H1 (cell line): ENCODE results near the gene P3H4. TPM values are rescaled to one million over a fixed set of nuclear protein-coding genes. Genes with fewer than 3 reads are reported as not detected.

Experiments used
- CTCF ChIA-PET: fragments of 300-600 bp; sonication (Branson Sonifier 250); formaldehyde crosslinking; loops from one replicate; lab custom pipeline; 2021; ENCODE audit not compliant: partially characterized antibody; lab: Charles Lee
- POLR2A ChIA-PET: fragments of 300-600 bp; sonication (Branson Sonifier 250); formaldehyde crosslinking; loops from one replicate; lab custom pipeline; 2021; ENCODE audit warnings: inconsistent platforms; ENCODE audit not compliant: partially characterized antibody; lab: Charles Lee
- DNase-seq, 2 experiments: peaks; one replicate each; pipeline versions ENCODE4 v3.0.0 to v3.0.0-alpha.2; 2010 to 2022; ENCODE audit warnings: low spot score in 2 of 2, low read depth in 1 of 2, mixed read lengths in 1 of 2
- FAIRE-seq: peaks from 2 replicates; lab custom pipeline; 2011; peaks lifted over from hg19 to GRCh38; lab: Jason Lieb, UNC
- H2AFZ ChIP-seq: 2 replicates; pipeline ENCODE4 v1.8.1; 2012; ENCODE audit warnings: low read length, inconsistent platforms
- H2AK5ac ChIP-seq: 2 replicates; pipeline ENCODE4 v1.6.1; 2013; ENCODE audit warnings: low read depth, low read length
- H2BK120ac ChIP-seq: replicated peaks from 2 replicates; pipeline ENCODE3; 2013; ENCODE audit warnings: low read depth, low read length, inconsistent platforms
- H2BK12ac ChIP-seq: 2 replicates; pipeline ENCODE4 v1.6.1; 2013; ENCODE audit warnings: low read depth, low read length
- H2BK15ac ChIP-seq: 2 replicates; pipeline ENCODE4 v1.6.1; 2013; ENCODE audit warnings: low read length
- H2BK20ac ChIP-seq: 2 replicates; pipeline ENCODE4 v1.6.1; 2013; ENCODE audit warnings: low read length
- H2BK5ac ChIP-seq: 2 replicates; pipeline ENCODE4 v1.6.1; 2013; ENCODE audit warnings: low read depth, low read length
- H3K14ac ChIP-seq: 2 replicates; pipeline ENCODE4 v1.6.1; 2013; ENCODE audit warnings: inconsistent platforms; ENCODE audit not compliant: insufficient read length
- H3K18ac ChIP-seq: 2 replicates; pipeline ENCODE4 v1.6.1; 2013; ENCODE audit warnings: low read length; ENCODE audit errors: extremely low read depth
- H3K23ac ChIP-seq: 2 replicates; pipeline ENCODE4 v1.6.1; 2013; ENCODE audit warnings: inconsistent platforms; ENCODE audit not compliant: insufficient read length
- H3K23me2 ChIP-seq: 2 replicates; pipeline ENCODE4 v1.6.1; 2013; ENCODE audit warnings: low read depth, low read length
- H3K27ac ChIP-seq: 2 replicates; pipeline ENCODE4 v1.6.1; 2011; ENCODE audit warnings: low read depth, low read length, inconsistent platforms
- H3K27me3 ChIP-seq, 4 experiments: replicated peaks in 1 of 4; 1 replicate in 1 of 4; 2 replicates in 3 of 4; pipeline versions ENCODE4 v1.6.1 to v1.8.1; 2011 to 2013; ENCODE audit warnings: low read length in 3 of 4, mild to moderate bottlenecking in 3 of 4, inconsistent platforms in 2 of 4, mixed read lengths in 2 of 4, moderate library complexity in 1 of 4; ENCODE audit not compliant: control insufficient read depth in 3 of 4, insufficient read depth in 3 of 4; ENCODE audit errors: extremely low read depth in 1 of 4
- H3K36me3 ChIP-seq, 4 experiments: 2 replicates each; pipeline versions ENCODE4 v1.6.1 to v1.8.1; 2011 to 2013; ENCODE audit warnings: mild to moderate bottlenecking in 4 of 4, low read length in 3 of 4, moderate library complexity in 2 of 4, control low read depth in 1 of 4, inconsistent platforms in 1 of 4; ENCODE audit not compliant: insufficient read depth in 4 of 4, control insufficient read depth in 2 of 4
- H3K4ac ChIP-seq: replicated peaks from 2 replicates; pipeline ENCODE3; 2013; ENCODE audit warnings: low read length, low read depth, mixed read lengths, inconsistent platforms; ENCODE audit not compliant: insufficient read length
- H3K4me1 ChIP-seq, 4 experiments: replicated peaks in 1 of 4; 1 replicate in 1 of 4; 2 replicates in 3 of 4; pipeline versions ENCODE4 v1.6.1 to v1.8.1; 2011 to 2013; ENCODE audit warnings: low read length in 3 of 4, inconsistent platforms in 2 of 4, mixed read lengths in 1 of 4; ENCODE audit not compliant: insufficient read depth in 4 of 4, control insufficient read depth in 3 of 4
- H3K4me2 ChIP-seq, 2 experiments: 2 replicates each; pipeline versions ENCODE4 v1.6.1 to v1.8.1; 2011 to 2013; ENCODE audit warnings: low read depth in 2 of 2, low read length in 2 of 2, control low read depth in 1 of 2, inconsistent platforms in 1 of 2, mild to moderate bottlenecking in 1 of 2; ENCODE audit not compliant: insufficient read depth in 1 of 2
- H3K4me3 ChIP-seq, 4 experiments: fragments of 200-600, 300-600 bp in 1 of 4; sonication (generic), shearing (Covaris generic), sonication (Bioruptor Twin) in 1 of 4; 2 replicates each; pipeline versions ENCODE4 v1.5.1 to v1.8.1; 2011 to 2016; ENCODE audit warnings: low read length in 4 of 4, low read depth in 3 of 4, control low read depth in 2 of 4, inconsistent platforms in 2 of 4, mild to moderate bottlenecking in 2 of 4, mixed read lengths in 1 of 4, moderate library complexity in 1 of 4; ENCODE audit not compliant: insufficient read depth in 2 of 4; ENCODE audit errors: extremely low read depth in 1 of 4
- H3K56ac ChIP-seq: replicated peaks from 2 replicates; pipeline ENCODE3; 2013; ENCODE audit warnings: low read depth, mild to moderate bottlenecking, mixed read lengths, low read length, inconsistent platforms; ENCODE audit not compliant: insufficient read length
- H3K79me1 ChIP-seq: 2 replicates; pipeline ENCODE4 v1.6.1; 2013; ENCODE audit warnings: low read depth, low read length, control low read depth
- H3K79me2 ChIP-seq, 2 experiments: 2 replicates each; pipeline versions ENCODE4 v1.6.1 to v1.8.1; 2012 to 2013; ENCODE audit warnings: low read length in 2 of 2, mild to moderate bottlenecking in 2 of 2, inconsistent platforms in 1 of 2; ENCODE audit not compliant: insufficient read depth in 2 of 2, control insufficient read depth in 1 of 2
- H3K9ac ChIP-seq, 4 experiments: replicated peaks in 1 of 4; 1 replicate in 1 of 4; 2 replicates in 3 of 4; pipeline versions ENCODE4 v1.6.1 to v1.8.1; 2011 to 2013; ENCODE audit warnings: low read depth in 3 of 4, low read length in 3 of 4, control low read depth in 2 of 4, mild to moderate bottlenecking in 2 of 4, moderate library complexity in 2 of 4, inconsistent platforms in 1 of 4; ENCODE audit errors: extremely low read depth in 1 of 4
- H3K9me3 ChIP-seq, 2 experiments: 2 replicates each; pipeline versions ENCODE4 v1.6.1 to v1.8.1; 2012 to 2013; ENCODE audit warnings: mild to moderate bottlenecking in 2 of 2, moderate library complexity in 2 of 2, control low read depth in 1 of 2, inconsistent platforms in 1 of 2, low read depth in 1 of 2, low read length in 1 of 2, mixed read lengths in 1 of 2; ENCODE audit not compliant: insufficient read depth in 2 of 2
- H4K20me1 ChIP-seq, 2 experiments: replicated peaks in 1 of 2; 2 replicates each; pipeline versions ENCODE3 to v1.8.1; 2011 to 2013; ENCODE audit warnings: inconsistent platforms in 2 of 2, low read length in 2 of 2, mild to moderate bottlenecking in 1 of 2; ENCODE audit not compliant: insufficient read depth in 2 of 2, control insufficient read depth in 1 of 2
- H4K5ac ChIP-seq: 2 replicates; pipeline ENCODE4 v1.6.1; 2013; ENCODE audit warnings: low read length, low read depth, mixed read lengths, inconsistent platforms; ENCODE audit not compliant: insufficient read length
- H4K8ac ChIP-seq: 2 replicates; pipeline ENCODE4 v1.8.0; 2013; ENCODE audit warnings: mild to moderate bottlenecking, moderate library complexity, low read length, inconsistent platforms; ENCODE audit not compliant: insufficient read depth; ENCODE audit errors: extremely low read depth
- H4K91ac ChIP-seq: replicated peaks from 2 replicates; pipeline ENCODE3; 2013; ENCODE audit warnings: low read length, mixed read lengths, inconsistent platforms; ENCODE audit not compliant: insufficient read length
- EZH2 ChIP-seq: fragments of 200-600 bp; sonication (generic); IDR thresholded peaks from 2 replicates; pipeline ENCODE4 v1.7.1; 2012; ENCODE audit warnings: low read depth, mild to moderate bottlenecking, moderate library complexity, low read length, inconsistent platforms; ENCODE audit not compliant: severe bottlenecking
- GABPA ChIP-seq: IDR thresholded peaks from 2 replicates; pipeline ENCODE4 v1.6.1; 2011; ENCODE audit warnings: mild to moderate bottlenecking, low read length, moderate library complexity, borderline replicate concordance; ENCODE audit not compliant: insufficient read depth
- NANOG ChIP-seq: IDR thresholded peaks from 2 replicates; pipeline ENCODE4 v1.6.1; 2011; ENCODE audit warnings: low read length, low read depth, mild to moderate bottlenecking, inconsistent platforms; ENCODE audit not compliant: insufficient read depth, poor library complexity, severe bottlenecking
- SRF ChIP-seq: IDR thresholded peaks from 2 replicates; pipeline ENCODE4 v1.6.1; 2011; ENCODE audit warnings: mild to moderate bottlenecking, low read depth, low read length, moderate library complexity
- whole genome bisulfite sequencing, 2 experiments: shearing (Covaris generic) in 1 of 2; methylation state at CpG; one replicate each; pipeline versions ENCODE4 v1.1.6 to v1.1.7; 2013 to 2015; ENCODE audit warnings: low lambda C conversion rate in 2 of 2, mixed read lengths in 2 of 2, inconsistent platforms in 1 of 2, low coverage in 1 of 2, missing lambda C conversion rate in 1 of 2; ENCODE audit not compliant: insufficient replicate concordance in 2 of 2, insufficient coverage in 1 of 2, insufficient read length in 1 of 2; ENCODE audit errors: extremely low coverage in 1 of 2, missing lambda C conversion rate in 1 of 2; 5-methylcytosine and 5-hydroxymethylcytosine counted together
- polyA plus RNA-seq, 7 experiments: library from polyadenylated mRNA; depleted of rRNA in 3 of 7; stranded (reverse) in 5 of 7; unstranded in 2 of 7; fragments of >200 nt in 5 of 7; fragments of 200-250 nt in 2 of 7; gene quantifications; 1 replicate in 5 of 7; 2 replicates in 1 of 7; 4 replicates in 1 of 7; pipeline versions ENCODE4 v1.2.1 to v1.2.3, GENCODE V29; 2011 to 2013; ENCODE audit warnings: missing spikeins in 2 of 7, mixed read lengths in 2 of 7
- total RNA-seq: library from RNA; stranded (reverse); fragmentation: NEBNext Ultra II Directional; extraction: Animal tissue kit (Norgen Biotek cat#: 25700); gene quantifications from 2 replicates; pipeline ENCODE4 v1.2.1, GENCODE V29; 2021

Gene P3H4
- total and polyA plus RNA-seq, 2 of the 8 experiments (the other 6 are each of a cell fraction or from before 2014, with no cell fraction given), result 23.4 to 26.7 TPM

DNA sequence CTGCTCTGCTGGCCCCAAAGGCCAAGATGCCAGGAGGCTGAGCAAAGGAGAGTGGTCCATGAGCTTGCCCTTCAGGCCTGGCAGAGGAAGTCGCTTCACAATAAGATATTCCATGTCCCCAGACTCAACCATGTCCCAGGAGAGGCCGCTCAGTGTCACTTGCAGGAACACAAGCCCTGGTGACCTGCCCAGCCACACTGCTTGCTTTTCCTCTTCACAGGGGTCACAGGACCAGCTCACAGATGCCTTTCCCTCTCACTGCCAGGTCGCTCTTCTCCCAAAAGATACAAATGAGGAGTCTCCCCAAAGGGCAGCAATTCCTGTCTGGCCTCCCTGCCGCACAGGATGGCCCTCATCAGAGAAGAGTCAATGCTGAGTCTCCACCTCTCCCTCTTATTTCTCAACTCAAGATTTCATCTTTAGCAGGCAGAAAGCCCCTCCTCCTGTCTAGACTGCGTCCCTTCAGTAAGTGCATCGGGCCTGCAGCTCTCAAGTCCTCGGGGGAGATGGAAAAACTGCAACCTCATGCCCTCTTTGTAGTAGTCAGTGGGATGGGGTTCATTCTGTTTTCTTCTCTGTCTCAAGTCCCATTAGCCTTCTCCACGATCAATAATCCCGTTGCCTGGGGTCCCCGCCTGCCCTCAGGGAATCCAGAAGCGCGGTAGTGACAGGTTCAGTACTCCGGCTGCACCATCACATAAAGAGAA, 30.2 kb downstream of the P3H4 start:
- Histone ChIP-seq H3K18ac (peak overlapping the region; percentile 32; the same call in 1 of the 2 replicates), H3K23me2 (peaks cover 16% of the 10 kb centered on the region), H3K27me3 (no peaks in the 10 kb centered on the region), H2AK5ac (peak overlapping the region; percentile 8), H2BK120ac (no peak overlapping the region), H4K91ac (no peak overlapping the region), H2BK5ac (no peak overlapping the region; the same call in 1 of the 2 replicates), H3K79me2 (peaks cover 0 to 57% of the 10 kb centered on the region in 2 experiments; a peak in 3 of 4 replicates), H4K5ac (no peak overlapping the region), H3K23ac (no peak overlapping the region), H2BK12ac (peak overlapping the region; percentile 68; the same call in 1 of the 2 replicates), H3K4ac (no peak overlapping the region), H3K4me1 (peaks cover 0 to 30% (median 16%) of the 10 kb centered on the region in 4 experiments; a peak in 6 of 7 replicates), H3K14ac (no peak overlapping the region), H3K27ac (no peak overlapping the region), H2BK15ac (peak overlapping the region; percentile 72; the same call in 1 of the 2 replicates), H4K8ac (no peak overlapping the region), H3K4me3 (no peak overlapping the region), H3K9ac (no peak overlapping the region), H3K56ac (no peak overlapping the region), H3K4me2 (no peak overlapping the region), H2AFZ (no peak overlapping the region), H3K79me1 (peaks cover 15% of the 10 kb centered on the region), H4K20me1 (peaks cover 0 to 11% of the 10 kb centered on the region in 2 experiments), H2BK20ac (no peak overlapping the region), H3K9me3 (no peaks in the 10 kb centered on the region), H3K36me3 (no peaks in the 10 kb centered on the region)
- WGBS, 2 experiments, result 91% methylated on average over 13 of the region's 13 CpGs; no CpG with 5 or more reads in 1 of the 2 experiments
- DNase-seq (no peak), FAIRE-seq (no peak)
- ChIA-PET CTCF (interaction anchor here (1.4 to 6.8 kb wide), 5 partner anchors 13 to 129 kb away, joined by 3 to 55 read pairs (median 6); partner anchors contain the start of gene P3H4), POLR2A (interaction anchor here (1.2 to 9.3 kb wide), 6 partner anchors 11 to 91 kb away, joined by 3 to 84 read pairs (median 6); partner anchors contain the start of genes EIF1 and HAP1)
- TF ChIP-seq GABPA (no peak), SRF (no peak), EZH2 (no peak), NANOG (no peak)
